NT2/D1 (cell line): Measurements from ENCODE around the gene COBLL1.

Experiments used
- SUZ12 ChIP-seq: IDR thresholded peaks from 2 replicates; pipeline ENCODE4 v1.6.1; 2011; ENCODE audit not compliant: insufficient read length, insufficient read depth; ENCODE audit errors: extremely low read depth
- YY1 ChIP-seq: IDR thresholded peaks from 2 replicates; pipeline ENCODE4 v1.6.1; 2011; ENCODE audit not compliant: insufficient read length, insufficient read depth
- ZNF274 ChIP-seq: IDR thresholded peaks from 2 replicates; pipeline ENCODE4 v1.6.1; 2011; ENCODE audit warnings: mild to moderate bottlenecking, low read depth, low read length

DNA sequence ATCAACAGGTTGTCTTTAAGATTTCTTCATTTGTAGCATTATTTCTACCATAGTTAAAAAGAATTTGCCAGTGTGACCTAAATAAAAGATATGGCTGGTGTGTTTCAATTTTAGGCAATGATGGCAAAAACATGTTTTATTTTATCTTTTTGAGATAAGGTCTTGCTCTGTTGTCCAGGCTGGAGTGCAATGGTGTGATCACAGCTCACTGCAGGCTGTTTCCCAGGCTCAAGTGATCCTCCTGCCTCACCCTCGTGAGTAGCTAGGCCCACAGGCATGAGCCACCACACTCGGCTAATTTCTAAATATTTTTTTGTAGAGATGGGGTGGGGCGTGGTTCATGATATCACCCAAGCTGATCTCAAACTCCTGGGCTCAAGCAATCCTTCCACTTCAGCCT is 47.0 kb upstream of the COBLL1 start:
- TF ChIP-seq YY1 (no peak), ZNF274 (no peak), SUZ12 (no peak)
